ENCODE measurements around the gene RRP8. TPM values are rescaled to one million over a fixed set of nuclear protein-coding genes. Genes with fewer than 3 reads are reported as not detected.

RRP8 gene
- total RNA-seq, 1 donor from 2014 or later = 17.8 TPM

DNA sequence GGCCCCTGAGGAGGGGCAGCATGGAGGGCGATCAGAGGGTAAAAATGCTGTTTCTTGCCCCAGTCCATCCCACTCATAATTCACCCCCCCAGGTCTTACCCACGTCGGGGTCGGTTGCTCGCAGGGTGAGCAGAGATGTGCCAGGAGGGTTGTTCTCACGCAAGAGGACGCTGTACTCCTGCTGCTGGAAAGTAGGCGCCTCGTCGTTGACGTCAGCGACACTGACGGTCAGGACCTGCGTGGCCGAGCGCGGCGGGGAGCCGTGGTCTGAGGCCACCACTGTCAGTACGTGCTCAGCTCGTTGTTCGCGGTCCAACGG is 26.1 kb upstream of the RRP8 start:
- TF ChIP-seq, protein P1, sequence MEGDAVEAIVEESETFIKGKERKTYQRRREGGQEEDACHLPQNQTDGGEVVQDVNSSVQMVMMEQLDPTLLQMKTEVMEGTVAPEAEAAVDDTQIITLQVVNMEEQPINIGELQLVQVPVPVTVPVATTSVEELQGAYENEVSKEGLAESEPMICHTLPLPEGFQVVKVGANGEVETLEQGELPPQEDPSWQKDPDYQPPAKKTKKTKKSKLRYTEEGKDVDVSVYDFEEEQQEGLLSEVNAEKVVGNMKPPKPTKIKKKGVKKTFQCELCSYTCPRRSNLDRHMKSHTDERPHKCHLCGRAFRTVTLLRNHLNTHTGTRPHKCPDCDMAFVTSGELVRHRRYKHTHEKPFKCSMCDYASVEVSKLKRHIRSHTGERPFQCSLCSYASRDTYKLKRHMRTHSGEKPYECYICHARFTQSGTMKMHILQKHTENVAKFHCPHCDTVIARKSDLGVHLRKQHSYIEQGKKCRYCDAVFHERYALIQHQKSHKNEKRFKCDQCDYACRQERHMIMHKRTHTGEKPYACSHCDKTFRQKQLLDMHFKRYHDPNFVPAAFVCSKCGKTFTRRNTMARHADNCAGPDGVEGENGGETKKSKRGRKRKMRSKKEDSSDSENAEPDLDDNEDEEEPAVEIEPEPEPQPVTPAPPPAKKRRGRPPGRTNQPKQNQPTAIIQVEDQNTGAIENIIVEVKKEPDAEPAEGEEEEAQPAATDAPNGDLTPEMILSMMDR (IDR thresholded peaks at IDR 0.05) = no peak
- no peak for DNase-seq (ENCODE audit: extremely low spot score, unreplicated experiment)
- peaks cover 35% of the 10 kb centered on the region for H3K36me3 Mint-ChIP-seq (ENCODE audit: unreplicated experiment)
- H3K4me1 Mint-ChIP-seq (ENCODE audit: unreplicated experiment) = no peaks in the 10 kb centered on the region
- H3K4me3 Mint-ChIP-seq (ENCODE audit: unreplicated experiment) = no peak overlapping the region
- H3K27me3 Mint-ChIP-seq (ENCODE audit: unreplicated experiment) = no peaks in the 10 kb centered on the region
- H3K27ac Mint-ChIP-seq (ENCODE audit: unreplicated experiment) = no peak overlapping the region
- H3K9me3 Mint-ChIP-seq (ENCODE audit: unreplicated experiment) = no peaks in the 10 kb centered on the region

DNA sequence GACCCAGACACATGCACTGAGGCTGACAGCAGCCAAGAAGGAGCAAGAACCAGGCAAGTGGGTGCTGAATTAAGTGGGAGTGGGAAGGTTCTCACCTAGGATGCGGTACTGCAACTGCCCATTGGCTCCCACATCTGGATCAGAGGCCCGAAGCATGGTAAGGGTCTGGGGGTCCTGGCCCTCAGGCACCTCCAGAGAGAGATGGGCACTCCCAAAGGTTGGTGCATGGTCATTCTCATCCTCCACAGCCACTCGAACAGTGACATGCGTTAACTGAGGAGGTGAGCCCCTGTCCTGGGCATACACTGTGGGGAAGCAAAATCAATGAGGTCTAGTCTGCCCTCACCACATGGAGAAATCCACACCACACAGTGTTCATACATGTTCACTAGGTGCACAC is 25.1 kb upstream of the RRP8 start:
- no peak overlapping the region for H3K27ac Mint-ChIP-seq (ENCODE audit: unreplicated experiment)
- peaks cover 39% of the 10 kb centered on the region for H3K36me3 Mint-ChIP-seq (ENCODE audit: unreplicated experiment)
- H3K27me3 Mint-ChIP-seq (ENCODE audit: unreplicated experiment) = no peaks in the 10 kb centered on the region
- no peaks in the 10 kb centered on the region for H3K9me3 Mint-ChIP-seq (ENCODE audit: unreplicated experiment)
- no peak for DNase-seq (ENCODE audit: extremely low spot score, unreplicated experiment)
- H3K4me3 Mint-ChIP-seq (ENCODE audit: unreplicated experiment) = no peak overlapping the region
- no peaks in the 10 kb centered on the region for H3K4me1 Mint-ChIP-seq (ENCODE audit: unreplicated experiment)
- TF ChIP-seq, protein P1 (IDR thresholded peaks at IDR 0.05) = no peak

DNA sequence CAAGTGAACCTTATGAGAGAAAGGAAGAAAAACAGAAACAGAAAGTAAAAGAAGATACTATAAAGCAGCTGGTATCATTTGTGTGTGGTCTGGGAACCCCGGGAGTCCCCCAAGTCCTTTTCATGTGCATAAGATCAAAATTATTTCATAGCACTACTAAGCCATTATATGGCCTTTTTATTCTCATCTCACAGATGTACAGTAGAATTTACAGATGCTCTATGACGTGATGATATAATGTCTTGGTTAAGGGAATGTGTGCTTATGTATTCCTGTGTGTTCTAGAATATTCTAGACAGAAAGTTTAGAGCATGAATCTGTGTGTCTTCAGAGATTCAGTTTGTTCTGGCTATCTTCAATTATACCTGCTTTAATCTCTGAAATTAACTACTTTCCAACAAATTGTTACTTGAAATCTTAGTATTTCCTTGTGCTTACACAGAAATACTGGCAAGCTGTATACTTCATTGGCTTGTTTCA is 24.4 kb upstream of the RRP8 start:
- H3K4me1 Mint-ChIP-seq (ENCODE audit: unreplicated experiment) = no peaks in the 10 kb centered on the region
- no peak overlapping the region for H3K4me3 Mint-ChIP-seq (ENCODE audit: unreplicated experiment)
- no peaks in the 10 kb centered on the region for H3K27me3 Mint-ChIP-seq (ENCODE audit: unreplicated experiment)

DNA sequence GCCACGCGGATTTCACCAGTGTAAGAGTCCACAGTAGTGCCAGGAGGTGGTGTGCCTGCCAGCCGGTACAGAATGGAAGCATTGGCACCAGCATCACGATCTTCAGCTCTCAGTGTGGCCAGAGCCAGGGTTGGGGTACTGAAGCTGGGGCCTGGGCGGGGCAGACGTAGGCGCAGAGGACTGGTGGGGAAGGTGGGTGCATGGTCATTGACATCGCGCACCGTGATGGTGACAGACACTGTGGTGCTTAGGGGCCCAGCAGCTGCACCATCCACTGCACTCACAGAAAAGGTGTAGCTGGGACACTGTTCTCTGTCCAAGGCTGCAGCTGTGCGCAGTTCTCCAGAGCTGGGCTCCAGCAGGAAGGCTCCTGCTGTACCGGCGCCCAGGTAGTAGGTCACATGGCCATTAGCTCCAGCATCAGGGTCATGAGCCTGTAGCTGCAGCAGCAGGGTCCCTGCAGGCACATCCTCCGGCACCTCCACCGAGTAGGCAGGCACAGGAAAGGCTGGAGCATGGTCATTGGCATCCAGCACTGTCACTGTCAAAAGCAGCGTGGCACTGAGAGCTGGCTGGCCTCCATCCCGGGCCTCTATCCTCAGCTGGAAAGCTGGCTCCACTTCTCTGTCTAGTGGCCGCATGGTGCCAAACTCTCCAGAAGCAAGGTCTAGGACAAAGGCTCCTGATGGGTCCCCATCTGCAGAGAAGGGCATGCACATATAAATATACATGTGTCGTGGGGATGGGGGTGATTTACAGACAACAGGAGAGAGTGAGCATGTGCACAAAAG is 23.8 kb upstream of the RRP8 start:
- TF ChIP-seq, protein P1 (IDR thresholded peaks at IDR 0.05) = no peak
- H3K27ac Mint-ChIP-seq (ENCODE audit: unreplicated experiment) = no peak overlapping the region
- no peak for DNase-seq (ENCODE audit: extremely low spot score, unreplicated experiment)
- no peaks in the 10 kb centered on the region for H3K27me3 Mint-ChIP-seq (ENCODE audit: unreplicated experiment)
- H3K4me3 Mint-ChIP-seq (ENCODE audit: unreplicated experiment) = no peak overlapping the region
- peaks cover 34% of the 10 kb centered on the region for H3K36me3 Mint-ChIP-seq (ENCODE audit: unreplicated experiment)
- no peaks in the 10 kb centered on the region for H3K9me3 Mint-ChIP-seq (ENCODE audit: unreplicated experiment)
- no peaks in the 10 kb centered on the region for H3K4me1 Mint-ChIP-seq (ENCODE audit: unreplicated experiment)

More for the DNA sequence above, 24.4 kb upstream of the RRP8 start:
- Mint-ChIP-seq H3K27ac (ENCODE audit: unreplicated experiment) (no peak overlapping the region), H3K9me3 (ENCODE audit: unreplicated experiment) (no peaks in the 10 kb centered on the region), H3K36me3 (ENCODE audit: unreplicated experiment) (peaks cover 34% of the 10 kb centered on the region)
- no peak for DNase-seq (ENCODE audit: extremely low spot score, unreplicated experiment)
- TF ChIP-seq, protein P1 (IDR thresholded peaks at IDR 0.05) = no peak

DNA sequence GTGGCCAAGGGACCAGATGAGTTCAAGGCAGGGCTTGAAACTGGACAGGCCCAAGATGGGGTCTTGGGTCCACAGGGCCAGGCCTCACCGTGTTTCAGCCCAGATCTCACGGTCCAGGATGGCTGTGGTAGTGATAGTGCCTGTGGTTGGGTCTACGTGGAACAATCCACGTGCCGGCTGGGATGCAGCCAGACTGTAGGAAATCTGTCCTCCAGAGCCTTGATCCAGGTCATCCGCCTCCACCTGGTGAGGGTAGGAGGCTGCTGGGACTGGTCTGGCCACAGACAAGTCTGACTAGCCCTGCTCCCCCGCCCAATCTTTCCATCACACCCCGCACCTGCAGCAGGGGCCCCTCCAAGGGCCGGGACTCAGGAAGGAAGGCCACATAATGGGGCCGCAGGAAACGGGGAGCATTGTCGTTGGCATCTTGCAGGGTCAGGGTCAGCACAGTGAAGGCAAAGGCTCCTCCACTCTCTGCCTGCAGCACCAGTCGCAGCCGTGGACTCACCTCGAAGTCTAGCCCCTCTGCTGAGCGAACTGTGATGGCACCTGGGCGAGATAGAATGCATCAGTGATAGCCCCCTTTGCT is 22.5 kb upstream of the RRP8 start:
- Mint-ChIP-seq H3K4me1 (ENCODE audit: unreplicated experiment) (no peaks in the 10 kb centered on the region), H3K36me3 (ENCODE audit: unreplicated experiment) (peaks cover 25% of the 10 kb centered on the region), H3K27me3 (ENCODE audit: unreplicated experiment) (no peaks in the 10 kb centered on the region), H3K9me3 (ENCODE audit: unreplicated experiment) (no peaks in the 10 kb centered on the region), H3K4me3 (ENCODE audit: unreplicated experiment) (no peak overlapping the region), H3K27ac (ENCODE audit: unreplicated experiment) (no peak overlapping the region)
- TF ChIP-seq, protein P1 (IDR thresholded peaks at IDR 0.05) = no peak
- DNase-seq (ENCODE audit: extremely low spot score, unreplicated experiment) = no peak
